ENCODE results near the gene SRGAP1. TPM values are rescaled to one million over a fixed set of nuclear protein-coding genes. Genes with fewer than 3 reads are reported as not detected.

The SRGAP1 gene
- total and polyA plus RNA-seq, 2 donors from 2014 or later: 1.8 to 13.5 TPM

DNA sequence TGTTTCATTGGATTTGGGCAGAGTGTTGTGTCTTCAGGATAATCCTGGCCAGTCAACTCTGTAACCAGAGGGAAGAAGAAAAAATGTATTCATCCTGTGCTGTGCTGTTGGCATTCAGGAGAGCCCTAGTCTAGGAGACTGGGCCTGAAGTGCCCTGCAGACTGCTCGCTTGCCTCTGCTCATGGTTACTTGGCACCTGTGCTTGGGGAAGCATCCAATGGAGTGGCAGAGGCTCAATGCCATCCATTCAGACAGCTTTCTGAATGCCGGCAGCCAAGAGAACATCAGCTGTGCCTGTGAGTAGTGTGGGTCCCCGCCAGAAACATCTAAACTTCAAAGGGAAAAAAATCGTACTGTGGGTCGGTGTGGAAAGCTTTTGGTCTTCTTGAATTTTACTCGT is 124.2 kb downstream of the SRGAP1 start:
- Histone ChIP-seq H3K27ac (ENCODE audit: low read depth in 2 of 2, low read length in 2 of 2) (no peak overlapping the region), H3K4me3 (ENCODE audit: low read length in 3 of 3) (no peak overlapping the region), H3K9me3 (ENCODE audit: control insufficient read depth in 2 of 3, insufficient read depth in 1 of 3, low read length in 3 of 3) (no peaks in the 10 kb centered on the region), H3K36me3 (ENCODE audit: control insufficient read depth in 2 of 3, insufficient read depth in 3 of 3, low read length in 3 of 3) (no peaks in the 10 kb centered on the region), H3K27me3 (ENCODE audit: control insufficient read depth, insufficient read depth, low read length) (no peaks in the 10 kb centered on the region), H3K4me1 (ENCODE audit: control insufficient read depth in 2 of 3, insufficient read depth in 2 of 3, low read depth in 1 of 3, low read length in 3 of 3) (peaks cover 0 to 4% (median 0%) of the 10 kb centered on the region in 3 donors), H3K9ac (ENCODE audit: low read length in 3 of 3) (no peak overlapping the region)
- FAIRE-seq (no peak), DNase-seq (no peak)
- TF ChIP-seq, protein P1, sequence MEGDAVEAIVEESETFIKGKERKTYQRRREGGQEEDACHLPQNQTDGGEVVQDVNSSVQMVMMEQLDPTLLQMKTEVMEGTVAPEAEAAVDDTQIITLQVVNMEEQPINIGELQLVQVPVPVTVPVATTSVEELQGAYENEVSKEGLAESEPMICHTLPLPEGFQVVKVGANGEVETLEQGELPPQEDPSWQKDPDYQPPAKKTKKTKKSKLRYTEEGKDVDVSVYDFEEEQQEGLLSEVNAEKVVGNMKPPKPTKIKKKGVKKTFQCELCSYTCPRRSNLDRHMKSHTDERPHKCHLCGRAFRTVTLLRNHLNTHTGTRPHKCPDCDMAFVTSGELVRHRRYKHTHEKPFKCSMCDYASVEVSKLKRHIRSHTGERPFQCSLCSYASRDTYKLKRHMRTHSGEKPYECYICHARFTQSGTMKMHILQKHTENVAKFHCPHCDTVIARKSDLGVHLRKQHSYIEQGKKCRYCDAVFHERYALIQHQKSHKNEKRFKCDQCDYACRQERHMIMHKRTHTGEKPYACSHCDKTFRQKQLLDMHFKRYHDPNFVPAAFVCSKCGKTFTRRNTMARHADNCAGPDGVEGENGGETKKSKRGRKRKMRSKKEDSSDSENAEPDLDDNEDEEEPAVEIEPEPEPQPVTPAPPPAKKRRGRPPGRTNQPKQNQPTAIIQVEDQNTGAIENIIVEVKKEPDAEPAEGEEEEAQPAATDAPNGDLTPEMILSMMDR (IDR thresholded peaks at IDR 0.05; ENCODE audit: borderline replicate concordance, extremely low read depth, insufficient read depth): no peak
- intact Hi-C loops (cut with DNase I): no loop called here

DNA sequence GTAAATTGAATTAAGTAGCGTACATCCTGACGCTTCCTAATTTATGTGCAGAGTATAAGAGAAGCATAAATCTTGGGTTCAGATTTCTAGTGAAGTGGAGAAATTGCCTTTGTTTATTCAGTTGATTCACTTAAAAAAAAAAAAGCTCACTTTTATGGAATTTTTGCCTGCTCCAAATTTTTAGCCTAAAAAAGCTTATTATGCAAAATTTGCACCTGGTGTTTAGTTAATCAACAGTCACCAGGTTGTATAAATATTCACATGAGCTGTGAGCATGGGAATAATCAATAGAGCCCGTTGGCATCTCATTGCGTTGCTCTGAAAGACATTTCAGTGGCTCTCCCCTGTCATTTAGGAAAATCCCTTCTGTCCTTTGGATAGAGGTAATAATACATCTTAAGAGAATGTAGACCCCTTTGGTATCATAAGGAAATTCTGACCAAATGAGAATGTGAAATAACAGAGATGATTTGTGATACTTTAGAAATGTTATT is 132.4 kb downstream of the SRGAP1 start:
- H3K27ac ChIP-seq (ENCODE audit: low read depth in 2 of 2, low read length in 2 of 2): no peak overlapping the region
- TF ChIP-seq, protein P1 (IDR thresholded peaks at IDR 0.05; ENCODE audit: borderline replicate concordance, extremely low read depth, insufficient read depth): no peak
- H3K36me3 ChIP-seq (ENCODE audit: control insufficient read depth in 2 of 3, insufficient read depth in 3 of 3, low read length in 3 of 3): no peaks in the 10 kb centered on the region
- DNase-seq: no peak
- no peak overlapping the region for H3K4me3 ChIP-seq (ENCODE audit: low read length in 3 of 3)
- H3K4me1 ChIP-seq (ENCODE audit: control insufficient read depth in 2 of 3, insufficient read depth in 2 of 3, low read depth in 1 of 3, low read length in 3 of 3): no peaks in the 10 kb centered on the region
- no peak overlapping the region for H3K9ac ChIP-seq (ENCODE audit: low read length in 3 of 3)
- no peak for FAIRE-seq
- intact Hi-C loops (cut with DNase I): no loop called here
- H3K9me3 ChIP-seq (ENCODE audit: control insufficient read depth in 2 of 3, insufficient read depth in 1 of 3, low read length in 3 of 3): no peaks in the 10 kb centered on the region
- no peaks in the 10 kb centered on the region for H3K27me3 ChIP-seq (ENCODE audit: control insufficient read depth, insufficient read depth, low read length)

DNA sequence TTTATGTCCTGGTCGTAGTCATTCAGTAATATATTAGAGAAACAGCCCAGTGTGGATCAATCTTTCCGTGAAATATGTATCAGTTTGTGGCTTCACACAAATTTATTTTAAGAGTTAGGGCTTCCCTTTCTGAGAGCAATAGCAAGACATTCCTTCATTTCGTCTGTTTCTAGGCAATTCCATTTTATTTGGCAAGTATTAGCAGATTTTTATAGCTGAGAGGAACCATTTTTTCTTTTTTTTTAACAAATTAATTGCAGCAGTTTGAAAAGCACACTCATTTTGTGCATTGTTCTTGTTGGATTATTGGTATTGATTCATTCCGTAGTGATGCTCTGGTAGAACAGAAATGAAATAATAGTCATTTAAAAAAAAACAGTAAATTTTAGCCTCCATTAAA is 132.9 kb downstream of the SRGAP1 start:
- no peak overlapping the region for H3K9ac ChIP-seq (ENCODE audit: low read length in 3 of 3)
- no peaks in the 10 kb centered on the region for H3K36me3 ChIP-seq (ENCODE audit: control insufficient read depth in 2 of 3, insufficient read depth in 3 of 3, low read length in 3 of 3)
- no peaks in the 10 kb centered on the region for H3K9me3 ChIP-seq (ENCODE audit: control insufficient read depth in 2 of 3, insufficient read depth in 1 of 3, low read length in 3 of 3)
- no peaks in the 10 kb centered on the region for H3K4me1 ChIP-seq (ENCODE audit: control insufficient read depth in 2 of 3, insufficient read depth in 2 of 3, low read depth in 1 of 3, low read length in 3 of 3)
- no peak overlapping the region for H3K4me3 ChIP-seq (ENCODE audit: low read length in 3 of 3)
- DNase-seq (no peak), FAIRE-seq (no peak)
- no peak overlapping the region for H3K27ac ChIP-seq (ENCODE audit: low read depth in 2 of 2, low read length in 2 of 2)
- no peaks in the 10 kb centered on the region for H3K27me3 ChIP-seq (ENCODE audit: control insufficient read depth, insufficient read depth, low read length)
- intact Hi-C loops (cut with DNase I): no loop called here
- TF ChIP-seq, protein P1 (IDR thresholded peaks at IDR 0.05; ENCODE audit: borderline replicate concordance, extremely low read depth, insufficient read depth): no peak

DNA sequence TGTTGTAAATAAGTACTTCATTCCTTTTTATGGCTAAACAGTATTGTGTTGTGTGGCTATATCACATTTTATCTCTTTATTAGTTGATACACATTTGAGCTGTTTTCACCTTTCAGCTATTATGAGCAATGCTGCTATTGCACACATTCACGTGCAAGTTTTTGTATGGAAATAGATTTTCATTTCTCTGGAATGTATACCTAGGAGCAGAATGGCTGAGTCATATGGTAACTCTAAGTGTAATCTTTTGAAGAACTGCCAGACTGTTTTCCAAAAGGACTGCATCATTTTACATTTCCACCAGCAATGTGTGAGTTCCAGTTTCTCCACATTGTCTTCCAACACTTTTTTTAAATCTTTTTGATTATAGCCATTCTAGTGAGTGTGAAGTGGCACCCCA is 134.0 kb downstream of the SRGAP1 start:
- Histone ChIP-seq H3K9ac (ENCODE audit: low read length in 3 of 3) (no peak overlapping the region), H3K27me3 (ENCODE audit: control insufficient read depth, insufficient read depth, low read length) (no peaks in the 10 kb centered on the region), H3K36me3 (ENCODE audit: control insufficient read depth in 2 of 3, insufficient read depth in 3 of 3, low read length in 3 of 3) (no peaks in the 10 kb centered on the region), H3K4me1 (ENCODE audit: control insufficient read depth in 2 of 3, insufficient read depth in 2 of 3, low read depth in 1 of 3, low read length in 3 of 3) (no peaks in the 10 kb centered on the region), H3K9me3 (ENCODE audit: control insufficient read depth in 2 of 3, insufficient read depth in 1 of 3, low read length in 3 of 3) (no peaks in the 10 kb centered on the region), H3K27ac (ENCODE audit: low read depth in 2 of 2, low read length in 2 of 2) (no peak overlapping the region), H3K4me3 (ENCODE audit: low read length in 3 of 3) (no peak overlapping the region)
- DNase-seq: no peak
- intact Hi-C loops (cut with DNase I): no loop called here
- no peak for FAIRE-seq
- TF ChIP-seq, protein P1 (IDR thresholded peaks at IDR 0.05; ENCODE audit: borderline replicate concordance, extremely low read depth, insufficient read depth): no peak

All from kidney (tissue), 14 donors.